PC-3 (cell line): Measurements from ENCODE around the gene PSMD10. TPM values are rescaled to one million over a fixed set of nuclear protein-coding genes. Genes with fewer than 3 reads are reported as not detected.

ENCODE experiments used
- ATAC-seq: fragments of 200-7000 bp; cut with Tn5 transposase; 2 replicates; pipeline ENCODE4 v1.9.1; 2020; ENCODE audit warnings: mild to moderate bottlenecking, moderate library complexity
- BruUV-seq: library from RNA; stranded (reverse); fragments of 400-500 nt; replicated peaks from 2 replicates; lab custom pipeline; 2021; lab: Mats Ljungman, UMichigan
- CTCF ChIA-PET: fragments of 300-600 bp; sonication (Branson Sonifier 250); formaldehyde crosslinking; loops from one replicate; lab custom pipeline; 2022; ENCODE audit warnings: antibody characterized with exemption; lab: Charles Lee
- POLR2A ChIA-PET: fragments of 300-600 bp; sonication (Branson Sonifier 250); formaldehyde crosslinking; loops from one replicate; lab custom pipeline; 2022; ENCODE audit warnings: antibody characterized with exemption; ENCODE audit not compliant: unreplicated experiment; lab: Charles Lee
- DNase-seq: peaks from one replicate; pipeline ENCODE4 v3.0.0-alpha.2; 2015
- H2AFZ ChIP-seq: fragments of 300-600 bp; sonication (generic); 2 replicates; pipeline ENCODE4 v1.6.0; 2016; ENCODE audit warnings: antibody characterized with exemption, low read length
- H3F3A ChIP-seq: fragments of 300-600 bp; sonication (generic); one replicate; pipeline ENCODE4 v1.6.0; 2017; ENCODE audit warnings: antibody characterized with exemption, low read length, control low read depth, mild to moderate bottlenecking; ENCODE audit not compliant: unreplicated experiment
- H3K27ac ChIP-seq: fragments of 300-600 bp; sonication (generic); 2 replicates; pipeline ENCODE4 v1.5.1; 2016; ENCODE audit warnings: mild to moderate bottlenecking, low read length
- H3K27me3 ChIP-seq: fragments of 300-600 bp; sonication (generic); 2 replicates; pipeline ENCODE4 v1.6.1; 2016; ENCODE audit warnings: low read length, mixed read lengths
- H3K36me3 ChIP-seq: fragments of 300-600 bp; sonication (generic); 2 replicates; pipeline ENCODE4 v1.6.1; 2016; ENCODE audit warnings: low read depth, mixed run types, low read length, mixed read lengths
- H3K4me1 ChIP-seq: fragments of 300-600 bp; sonication (generic); 2 replicates; pipeline ENCODE4 v1.5.1; 2016; ENCODE audit warnings: low read length; ENCODE audit not compliant: insufficient read depth
- H3K4me2 ChIP-seq: fragments of 300-600 bp; sonication (generic); 2 replicates; pipeline ENCODE4 v1.6.0; 2016; ENCODE audit warnings: low read length
- H3K4me3 ChIP-seq: fragments of 300-600 bp; sonication (generic); 2 replicates; pipeline ENCODE4 v1.5.1; 2016; ENCODE audit warnings: mild to moderate bottlenecking, low read length, mixed read lengths
- H3K79me2 ChIP-seq: fragments of 300-600 bp; sonication (generic); 2 replicates; pipeline ENCODE4 v1.6.1; 2017; ENCODE audit warnings: low read length, mixed read lengths
- H3K9ac ChIP-seq: fragments of 300-600 bp; sonication (generic); 2 replicates; pipeline ENCODE4 v1.6.0; 2016; ENCODE audit warnings: mild to moderate bottlenecking, low read length
- H3K9me2 ChIP-seq: fragments of 300-600 bp; sonication (generic); replicated peaks from 2 replicates; pipeline ENCODE4 v1.6.1; 2016; ENCODE audit warnings: mixed run types, low read length, mixed read lengths
- H3K9me3 ChIP-seq: fragments of 300-600 bp; sonication (generic); 2 replicates; pipeline ENCODE4 v1.6.1; 2016; ENCODE audit warnings: low read length, mixed read lengths
- H4K20me1 ChIP-seq: fragments of 300-600 bp; sonication (generic); 2 replicates; pipeline ENCODE4 v1.6.1; 2016; ENCODE audit warnings: low read length, mixed read lengths
- CTCF ChIP-seq: fragments of 300-600 bp; sonication (generic); conservative IDR thresholded peaks from 2 replicates; pipeline ENCODE4 v1.5.1; 2017; ENCODE audit warnings: antibody characterized with exemption, low read depth, mild to moderate bottlenecking, low read length
- EZH2 ChIP-seq: fragments of 300-600 bp; sonication (generic); IDR thresholded peaks from one replicate; pipeline ENCODE4 v1.6.1; 2017; ENCODE audit warnings: antibody characterized with exemption, mild to moderate bottlenecking, low read length; ENCODE audit not compliant: unreplicated experiment
- EZH2phosphoT487 ChIP-seq: fragments of 300-600 bp; sonication (generic); IDR thresholded peaks from 2 replicates; pipeline ENCODE4 v1.6.1; 2018; ENCODE audit warnings: mild to moderate bottlenecking, antibody characterized with exemption, low read length, borderline replicate concordance
- intact Hi-C: fragments of 100-400 bp; cut with micrococcal nuclease; formaldehyde crosslinking; loops from 2 replicates; pipeline ENCODE4 v1.9.0; 2023
- total RNA-seq: library from RNA; depleted of rRNA; stranded (reverse); fragments of >200 nt; gene quantifications from 2 replicates; pipeline ENCODE4 v1.2.3, GENCODE V29; 2014

Gene PSMD10
- total RNA-seq, 1 experiment from 2014 or later, result 102 TPM

DNA sequence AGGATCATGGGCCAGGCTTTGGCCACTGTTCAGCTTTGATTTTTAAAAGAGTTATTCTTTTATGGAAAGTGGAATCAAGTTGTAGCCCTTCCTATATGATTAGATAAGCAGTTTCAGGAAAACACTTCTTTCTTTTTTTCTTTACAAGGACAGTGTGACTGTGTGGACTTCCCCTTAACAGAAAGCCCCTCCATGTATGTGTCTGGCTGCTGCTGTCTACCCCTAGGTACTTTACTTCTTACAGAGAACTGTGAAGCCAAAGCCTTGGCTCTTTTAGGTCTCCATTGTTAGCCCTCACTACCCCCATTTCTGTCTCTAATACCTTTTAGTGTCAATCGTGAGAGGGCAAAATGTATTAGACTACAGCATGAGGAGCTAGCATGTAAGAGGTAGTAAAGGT lies 27.3 kb downstream of the PSMD10 start:
- H3K9ac ChIP-seq, result no peak overlapping the region
- DNase-seq (no peak), ATAC-seq (no peak)
- no peaks in the 10 kb centered on the region for H3K36me3 ChIP-seq
- CTCF ChIA-PET, result no interaction called here
- H4K20me1 ChIP-seq, result no peaks in the 10 kb centered on the region
- H3K4me3 ChIP-seq, result no peak overlapping the region
- H3K9me3 ChIP-seq, result no peaks in the 10 kb centered on the region
- no peaks in the 10 kb centered on the region for H3K79me2 ChIP-seq
- TF ChIP-seq CTCF (no peak), EZH2phosphoT487 (no peak), EZH2 (no peak)
- POLR2A ChIA-PET, result no interaction called here
- BruUV-seq, result no TSS peak
- H3K27ac ChIP-seq, result no peak overlapping the region
- H3F3A ChIP-seq, result no peaks in the 10 kb centered on the region
- H3K4me2 ChIP-seq, result no peak overlapping the region
- no peak overlapping the region for H2AFZ ChIP-seq
- no peaks in the 10 kb centered on the region for H3K27me3 ChIP-seq
- no peaks in the 10 kb centered on the region for H3K4me1 ChIP-seq
- H3K9me2 ChIP-seq, result no peaks in the 10 kb centered on the region
- intact Hi-C loops, result no loop called here

GRCh38 chrX:108059801-108060200 lies 31.5 kb downstream of the PSMD10 start:
- intact Hi-C loops, result no loop called here
- Histone ChIP-seq H3K36me3 (no peaks in the 10 kb centered on the region), H3K27me3 (no peaks in the 10 kb centered on the region), H2AFZ (no peak overlapping the region), H4K20me1 (no peaks in the 10 kb centered on the region), H3K79me2 (no peaks in the 10 kb centered on the region), H3K9ac (no peak overlapping the region), H3F3A (no peaks in the 10 kb centered on the region), H3K4me1 (no peaks in the 10 kb centered on the region), H3K9me3 (no peaks in the 10 kb centered on the region), H3K9me2 (no peaks in the 10 kb centered on the region), H3K27ac (no peak overlapping the region), H3K4me2 (no peak overlapping the region), H3K4me3 (no peak overlapping the region)
- no TSS peak for BruUV-seq
- DNase-seq (no peak), ATAC-seq (no peak)
- ChIA-PET POLR2A (no interaction called here), CTCF (no interaction called here)
- no peak for TF ChIP-seq EZH2
- no peak for TF ChIP-seq CTCF

DNA sequence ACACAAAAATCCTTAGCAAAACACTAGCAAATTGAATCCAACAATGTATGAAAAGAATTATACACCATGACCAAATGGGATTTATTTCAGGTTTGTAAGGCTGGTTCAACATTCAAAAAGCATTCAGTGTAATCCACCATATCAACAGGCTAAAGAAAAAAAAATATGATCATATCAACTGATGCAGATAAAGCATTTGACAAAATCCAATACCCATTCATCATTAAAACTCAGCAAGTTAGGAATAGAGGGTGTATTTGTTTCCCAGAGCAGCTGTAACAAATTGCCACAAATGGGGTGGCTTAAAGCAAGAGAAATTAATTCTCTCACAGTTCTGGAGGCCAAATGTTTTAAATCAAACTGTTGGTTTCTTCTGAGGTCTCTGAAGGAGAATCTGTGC lies 35.8 kb downstream of the PSMD10 start:
- CTCF ChIA-PET, result no interaction called here
- H3K4me1 ChIP-seq, result peaks cover 5% of the 10 kb centered on the region; the same call in 1 of the 2 replicates
- H4K20me1 ChIP-seq, result no peaks in the 10 kb centered on the region
- DNase-seq, result no peak
- H3K9ac ChIP-seq, result no peak overlapping the region
- H3K36me3 ChIP-seq, result no peaks in the 10 kb centered on the region
- no peak overlapping the region for H3K4me3 ChIP-seq
- no peaks in the 10 kb centered on the region for H3K27me3 ChIP-seq
- no peaks in the 10 kb centered on the region for H3K79me2 ChIP-seq
- H3K9me2 ChIP-seq, result no peaks in the 10 kb centered on the region
- no peak overlapping the region for H3K27ac ChIP-seq
- no TSS peak for BruUV-seq
- POLR2A ChIA-PET, result no interaction called here
- no peak for ATAC-seq
- no peak overlapping the region for H3K4me2 ChIP-seq
- H3F3A ChIP-seq, result no peaks in the 10 kb centered on the region
- H3K9me3 ChIP-seq, result no peaks in the 10 kb centered on the region
- intact Hi-C loops, result no loop called here
- H2AFZ ChIP-seq, result no peak overlapping the region
- TF ChIP-seq EZH2phosphoT487, result no peak
- no peak for TF ChIP-seq EZH2
- TF ChIP-seq CTCF, result no peak
